BLaER1 treated with 17β-estradiol and CSF1 and Interleukin-3, amounts not matched to agents 10 nM and 100 nM (cell line): ENCODE measurements around the gene TP53BP2.
A peak's percentile ranks its signal among the peaks of the same experiment; 100 is the strongest.

Experiments
- H3K27ac ChIP-seq, 11 experiments: shearing (Covaris generic); formaldehyde crosslinking; 2 replicates each; pipeline ENCODE4 v1.8.1; 2022
- H3K27me3 ChIP-seq, 11 experiments: shearing (Covaris generic); formaldehyde crosslinking; 2 replicates each; pipeline ENCODE4 v1.8.1; 2022
- H3K36me3 ChIP-seq, 11 experiments: shearing (Covaris generic); formaldehyde crosslinking; 2 replicates each; pipeline ENCODE4 v1.8.1; 2022
- H3K4me1 ChIP-seq, 10 experiments: shearing (Covaris generic); formaldehyde crosslinking; 2 replicates each; pipeline ENCODE4 v1.8.1; 2022
- H3K4me2 ChIP-seq, 11 experiments: shearing (Covaris generic); formaldehyde crosslinking; 2 replicates each; pipeline ENCODE4 v1.8.1; 2022
- H3K4me3 ChIP-seq, 10 experiments: shearing (Covaris generic); formaldehyde crosslinking; 2 replicates each; pipeline ENCODE4 v1.8.1; 2022
- H3K9ac ChIP-seq, 11 experiments: shearing (Covaris generic); formaldehyde crosslinking; 2 replicates each; pipeline ENCODE4 v1.8.1; 2022
- H3K9me3 ChIP-seq, 11 experiments: shearing (Covaris generic); formaldehyde crosslinking; replicated peaks in 1 of 11; 2 replicates each; pipeline ENCODE4 v1.8.1; 2022
- H4K20me1 ChIP-seq, 11 experiments: shearing (Covaris generic); formaldehyde crosslinking; 2 replicates each; pipeline ENCODE4 v1.8.1; 2022
- Cebpa-rat ChIP-seq, 11 experiments: shearing (Covaris generic); IDR thresholded peaks; 2 replicates each; pipeline ENCODE4 v1.8.1; 2022

The TP53BP2 gene

GRCh38 chr1:223829678-223830077 is 16.1 kb downstream of the TP53BP2 start:
- Histone ChIP-seq H3K27ac (no peak overlapping the region), H3K9me3 (no peaks in the 10 kb centered on the region; a peak in 1 of 22 replicates), H3K4me1 (peaks cover 42 to 94% (median 62%) of the 10 kb centered on the region in 10 experiments), H4K20me1 (peaks cover 45 to 97% (median 91%) of the 10 kb centered on the region in 11 experiments), H3K4me2 (peak overlapping the region in 3 of 11 experiments; percentile 30 to 33 (median 32); a peak in 4 of 22 replicates), H3K27me3 (no peaks in the 10 kb centered on the region), H3K36me3 (peaks cover 0 to 17% (median 9%) of the 10 kb centered on the region in 11 experiments; a peak in 15 of 22 replicates), H3K9ac (no peak overlapping the region), H3K4me3 (no peak overlapping the region)
- TF ChIP-seq Cebpa-rat (IDR thresholded peaks at IDR 0.05): no peak

DNA sequence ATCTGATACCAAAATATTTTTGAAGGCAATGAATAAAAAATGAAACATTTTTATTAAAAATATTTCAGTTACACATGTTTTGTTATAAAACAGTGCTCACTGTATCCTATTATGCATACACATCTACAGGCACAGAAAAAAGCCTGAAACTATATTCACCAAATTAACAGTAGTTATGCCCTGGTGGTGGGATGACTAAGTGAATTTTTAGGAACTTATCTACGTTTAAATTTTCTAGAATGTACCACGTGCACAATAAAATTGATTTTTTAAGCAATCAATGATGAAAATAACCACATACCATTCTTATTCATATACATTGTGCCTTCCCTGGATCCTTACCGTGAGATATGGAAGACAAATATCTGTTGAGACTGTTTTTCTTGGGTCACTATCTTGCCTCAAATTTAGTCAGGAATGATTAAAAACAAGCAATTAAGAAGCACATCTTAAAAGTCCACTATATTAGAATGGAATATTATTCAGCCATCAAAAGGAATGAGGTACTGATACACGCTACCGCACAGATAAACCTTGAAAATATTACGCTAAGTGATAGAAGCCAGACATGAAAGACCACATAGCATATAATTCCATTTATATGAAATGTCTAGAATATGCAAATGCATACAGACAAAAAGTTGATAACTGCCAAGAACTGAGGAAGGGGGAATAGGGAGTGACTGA is 17.4 kb downstream of the TP53BP2 start:
- no peak overlapping the region; a peak in 1 of 22 replicates for H3K27ac ChIP-seq
- H4K20me1 ChIP-seq: peaks cover 46 to 97% (median 91%) of the 10 kb centered on the region in 11 experiments
- no peaks in the 10 kb centered on the region; a peak in 1 of 22 replicates for H3K9me3 ChIP-seq
- H3K36me3 ChIP-seq: peaks cover 0 to 17% (median 9%) of the 10 kb centered on the region in 11 experiments; a peak in 15 of 22 replicates
- H3K4me3 ChIP-seq: no peak overlapping the region
- no peak overlapping the region for H3K9ac ChIP-seq
- TF ChIP-seq Cebpa-rat (IDR thresholded peaks at IDR 0.05): no peak
- peak overlapping the region in 3 of 11 experiments; percentile 72 to 75 (median 73); a peak in 5 of 22 replicates for H3K4me2 ChIP-seq
- H3K27me3 ChIP-seq: no peaks in the 10 kb centered on the region
- H3K4me1 ChIP-seq: peaks cover 36 to 94% (median 54%) of the 10 kb centered on the region in 10 experiments

DNA sequence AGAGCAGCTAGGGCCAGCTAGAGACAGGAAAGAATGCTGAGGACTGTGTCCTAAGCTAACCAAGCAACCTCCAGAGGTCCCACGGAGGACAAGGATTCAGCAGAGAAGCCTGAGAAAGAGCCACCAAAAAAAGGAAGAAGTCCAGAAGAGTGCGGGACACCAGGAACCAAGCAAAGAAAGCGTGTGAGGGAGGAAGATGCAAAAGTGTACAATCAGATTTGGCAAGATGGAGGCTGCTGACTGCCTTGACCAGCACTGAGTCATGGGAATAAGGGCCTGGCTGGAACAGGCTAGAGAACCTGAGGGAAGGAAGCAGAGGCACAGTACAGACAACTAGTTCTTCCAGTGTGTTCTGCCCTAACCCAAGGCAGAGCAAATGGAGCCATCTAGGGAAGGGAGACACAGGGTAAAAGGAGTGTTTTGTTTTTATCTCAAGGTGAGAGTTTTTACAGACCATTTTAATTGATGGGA is 18.5 kb downstream of the TP53BP2 start:
- H3K4me3 ChIP-seq: no peak overlapping the region
- no peak for TF ChIP-seq Cebpa-rat (IDR thresholded peaks at IDR 0.05)
- H3K4me2 ChIP-seq: peak overlapping the region in 10 of 11 experiments; percentile 21 to 82 (median 70); a peak in 15 of 22 replicates
- H4K20me1 ChIP-seq: peaks cover 46 to 97% (median 91%) of the 10 kb centered on the region in 11 experiments
- H3K9me3 ChIP-seq: no peaks in the 10 kb centered on the region; a peak in 1 of 22 replicates
- no peak overlapping the region for H3K9ac ChIP-seq
- peak overlapping the region in 5 of 11 experiments; percentile 17 to 54 (median 42); a peak in 9 of 22 replicates for H3K27ac ChIP-seq
- peaks cover 0 to 19% (median 10%) of the 10 kb centered on the region in 11 experiments; a peak in 15 of 22 replicates for H3K36me3 ChIP-seq
- no peaks in the 10 kb centered on the region for H3K27me3 ChIP-seq
- peaks cover 29 to 94% (median 47%) of the 10 kb centered on the region in 10 experiments for H3K4me1 ChIP-seq

DNA sequence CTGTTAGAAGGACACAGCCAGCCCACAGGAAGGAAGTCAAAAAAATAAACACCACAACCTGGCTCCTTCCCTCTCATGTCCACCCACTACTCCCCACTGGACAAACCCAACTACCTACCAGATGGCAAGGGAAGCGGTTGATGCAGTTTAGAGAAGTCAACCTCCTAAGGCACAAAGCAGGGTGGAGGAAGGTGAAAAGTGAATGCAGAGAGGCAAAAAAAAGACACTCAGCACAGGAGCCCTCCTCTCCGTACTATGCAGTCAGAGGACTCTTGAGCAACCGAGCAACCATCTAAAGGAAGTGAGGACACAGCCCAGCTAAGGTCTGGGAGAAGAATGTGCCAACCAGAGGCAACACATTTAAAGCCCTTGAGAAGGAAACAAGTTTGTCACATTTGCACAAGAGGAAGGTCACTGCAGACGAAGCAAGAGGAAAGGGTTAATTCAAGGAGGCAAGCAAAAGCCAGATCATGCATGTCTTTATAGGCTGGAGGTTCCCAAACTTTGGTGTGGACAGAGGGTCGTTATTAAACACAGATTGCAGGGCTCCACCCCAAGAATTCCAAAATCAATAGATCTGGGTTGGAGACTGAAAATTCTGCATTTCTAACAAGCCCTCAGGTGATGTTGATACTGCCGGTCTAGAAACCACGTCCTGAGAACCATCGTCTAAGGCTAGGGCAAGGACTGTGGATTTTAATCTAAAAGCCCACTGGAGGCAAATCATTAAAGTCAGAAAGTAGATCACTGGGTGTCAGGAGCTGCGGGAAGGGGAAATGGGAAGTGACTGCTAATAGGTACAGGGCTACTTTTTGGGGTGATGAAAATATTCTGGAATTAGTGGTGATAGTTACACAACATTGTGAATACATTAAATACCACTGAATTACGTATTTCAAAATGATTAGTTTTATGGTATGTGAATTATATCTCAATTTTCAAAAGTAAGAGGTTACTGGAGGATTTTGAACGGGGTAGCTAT is 19.7 kb downstream of the TP53BP2 start:
- H3K4me1 ChIP-seq: peaks cover 25 to 87% (median 40%) of the 10 kb centered on the region in 10 experiments
- peaks cover 57 to 100% (median 94%) of the 10 kb centered on the region in 11 experiments for H4K20me1 ChIP-seq
- no peaks in the 10 kb centered on the region; a peak in 1 of 22 replicates for H3K9me3 ChIP-seq
- peaks cover 4 to 31% (median 18%) of the 10 kb centered on the region in 11 experiments for H3K36me3 ChIP-seq
- H3K4me3 ChIP-seq: peak overlapping the region in 1 of 10 experiments; percentile 7; a peak in 1 of 20 replicates
- H3K9ac ChIP-seq: 0 out of 22 replicates have a peak overlapping the region, but pooled peaks of 1 of the 11 experiments have one; percentile 7
- peak overlapping the region; percentile 45 to 82 (median 69) for H3K4me2 ChIP-seq
- H3K27me3 ChIP-seq: no peaks in the 10 kb centered on the region
- peak in 5 of 11 experiments; percentile 15 to 67 (median 37); a peak in 6 of 22 replicates for TF ChIP-seq Cebpa-rat (IDR thresholded peaks at IDR 0.05)
- H3K27ac ChIP-seq: peak overlapping the region in 7 of 11 experiments; percentile 17 to 54 (median 34); a peak in 9 of 22 replicates

GRCh38 chr1:223824712-223825111 is 21.0 kb downstream of the TP53BP2 start:
- H3K36me3 ChIP-seq: peaks cover 17 to 44% (median 31%) of the 10 kb centered on the region in 11 experiments
- H3K4me3 ChIP-seq: no peak overlapping the region
- peaks cover 29 to 81% (median 40%) of the 10 kb centered on the region in 10 experiments for H3K4me1 ChIP-seq
- no peaks in the 10 kb centered on the region for H3K27me3 ChIP-seq
- H3K9ac ChIP-seq: no peak overlapping the region
- H3K4me2 ChIP-seq: peak overlapping the region in 2 of 11 experiments; percentile 73 to 75; a peak in 3 of 22 replicates
- TF ChIP-seq Cebpa-rat (IDR thresholded peaks at IDR 0.05): no peak
- no peaks in the 10 kb centered on the region; a peak in 1 of 22 replicates for H3K9me3 ChIP-seq
- H3K27ac ChIP-seq: no peak overlapping the region; a peak in 1 of 22 replicates
- peaks cover 63 to 100% (median 96%) of the 10 kb centered on the region in 11 experiments for H4K20me1 ChIP-seq

DNA sequence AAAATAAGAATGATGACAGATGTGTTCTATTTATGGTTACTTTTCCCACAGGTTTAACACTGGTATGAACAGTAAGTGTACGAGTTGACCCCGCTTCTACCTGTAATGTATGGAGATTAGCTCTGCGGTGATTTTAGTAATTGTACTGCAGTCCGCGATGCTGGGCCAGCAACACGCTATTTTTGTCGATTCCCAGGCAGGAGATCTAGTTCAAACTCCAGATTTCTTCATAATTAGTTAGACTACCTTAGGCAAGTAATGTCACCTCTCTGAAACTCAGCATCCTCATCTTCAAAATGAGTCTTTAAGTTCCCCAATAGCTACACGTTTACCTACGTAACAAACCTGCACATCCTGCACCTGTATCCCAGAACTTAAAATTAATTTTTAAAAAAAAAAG is 21.5 kb downstream of the TP53BP2 start:
- Histone ChIP-seq H3K27ac (no peak overlapping the region), H3K36me3 (peaks cover 21 to 44% (median 35%) of the 10 kb centered on the region in 11 experiments), H3K27me3 (no peaks in the 10 kb centered on the region), H4K20me1 (peaks cover 66 to 100% (median 95%) of the 10 kb centered on the region in 11 experiments), H3K4me2 (no peak overlapping the region; a peak in 1 of 22 replicates), H3K4me3 (no peak overlapping the region), H3K4me1 (peaks cover 29 to 77% (median 37%) of the 10 kb centered on the region in 10 experiments), H3K9me3 (no peaks in the 10 kb centered on the region; a peak in 1 of 22 replicates), H3K9ac (no peak overlapping the region)
- no peak for TF ChIP-seq Cebpa-rat (IDR thresholded peaks at IDR 0.05)

DNA sequence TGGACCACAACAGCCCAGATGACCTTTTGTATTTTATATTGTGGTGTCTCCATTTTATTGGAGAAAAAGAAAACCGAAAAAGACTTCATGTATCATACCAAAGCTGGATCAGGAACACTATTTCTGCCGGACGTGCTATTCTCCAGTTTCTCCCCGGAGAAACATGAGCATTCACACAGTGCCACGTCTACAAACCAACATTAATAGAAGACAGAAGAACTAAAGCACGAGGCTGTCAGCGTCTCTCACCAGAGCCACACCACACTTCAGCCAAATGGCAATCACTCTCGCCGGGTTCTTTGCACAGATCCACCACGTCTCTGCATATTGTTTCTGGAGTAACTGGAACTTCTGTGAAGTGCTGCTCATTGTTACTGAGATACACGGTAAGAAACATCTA is 24.8 kb downstream of the TP53BP2 start:
- Histone ChIP-seq H3K4me2 (no peak overlapping the region), H3K4me3 (no peak overlapping the region), H3K9ac (no peak overlapping the region), H3K27ac (no peak overlapping the region), H3K36me3 (peaks cover 38 to 60% (median 50%) of the 10 kb centered on the region in 11 experiments), H3K4me1 (peaks cover 13 to 44% (median 21%) of the 10 kb centered on the region in 10 experiments), H4K20me1 (peaks cover 57 to 89% (median 74%) of the 10 kb centered on the region in 11 experiments), H3K9me3 (no peaks in the 10 kb centered on the region), H3K27me3 (no peaks in the 10 kb centered on the region)
- no peak for TF ChIP-seq Cebpa-rat (IDR thresholded peaks at IDR 0.05)

DNA sequence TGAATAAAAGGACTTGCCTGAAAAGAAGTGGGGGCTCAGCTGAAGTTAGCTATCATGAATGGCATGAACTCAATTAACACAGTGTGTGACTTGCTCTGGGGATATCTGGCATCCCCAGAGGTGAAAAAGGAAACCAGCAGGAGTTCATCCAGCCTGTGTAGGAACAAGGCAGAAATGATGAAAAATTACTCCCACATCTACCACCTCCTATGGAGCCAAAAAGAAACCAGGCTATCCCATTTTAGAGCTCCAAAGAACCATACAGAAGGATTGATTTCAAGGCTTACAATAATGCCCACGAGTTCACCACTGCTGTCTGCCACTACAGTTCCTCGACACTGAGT is 25.3 kb downstream of the TP53BP2 start:
- TF ChIP-seq Cebpa-rat (IDR thresholded peaks at IDR 0.05): no peak
- H3K4me3 ChIP-seq: no peak overlapping the region
- H3K9me3 ChIP-seq: no peaks in the 10 kb centered on the region
- H3K4me2 ChIP-seq: no peak overlapping the region
- H3K27me3 ChIP-seq: no peaks in the 10 kb centered on the region
- H4K20me1 ChIP-seq: peaks cover 57 to 89% (median 74%) of the 10 kb centered on the region in 11 experiments
- no peak overlapping the region for H3K9ac ChIP-seq
- H3K27ac ChIP-seq: no peak overlapping the region
- H3K36me3 ChIP-seq: peaks cover 40 to 64% (median 53%) of the 10 kb centered on the region in 11 experiments
- peaks cover 8 to 40% (median 16%) of the 10 kb centered on the region in 10 experiments for H3K4me1 ChIP-seq
